Calu3 (cell line): ENCODE results near the gene PHIP. TPM values are rescaled to one million over a fixed set of nuclear protein-coding genes. Genes with fewer than 3 reads are reported as not detected.

Experiments used
- Bru-seq: library from RNA; stranded (reverse); fragments of 400-500 nt; gene quantifications from one replicate; lab custom pipeline; 2021; lab: Mats Ljungman, UMichigan
- BruChase-seq, 2 experiments: library from RNA; stranded (reverse); fragments of 400-500 nt; gene quantifications; one replicate each; lab custom pipeline; 2021; lab: Mats Ljungman, UMichigan
- BruUV-seq: library from RNA; stranded (reverse); fragments of 400-500 nt; replicated peaks from 2 replicates; lab custom pipeline; 2021; lab: Mats Ljungman, UMichigan
- CTCF ChIA-PET: fragments of 300-600 bp; sonication (Branson Sonifier 250); formaldehyde crosslinking; loops from one replicate; lab custom pipeline; 2022; ENCODE audit warnings: antibody characterized with exemption; lab: Charles Lee
- DNase-seq: peaks from one replicate; pipeline ENCODE4 v3.0.0; 2022
- H3K27ac Mint-ChIP-seq: one replicate; pipeline ENCODE4 v1.8.0; 2022; ENCODE audit warnings: mixed read lengths; ENCODE audit not compliant: unreplicated experiment
- H3K27me3 Mint-ChIP-seq: one replicate; pipeline ENCODE4 v1.8.0; 2022; ENCODE audit warnings: mixed read lengths; ENCODE audit not compliant: unreplicated experiment
- H3K36me3 Mint-ChIP-seq: one replicate; pipeline ENCODE4 v1.8.0; 2022; ENCODE audit warnings: mild to moderate bottlenecking, moderate library complexity, mixed read lengths; ENCODE audit not compliant: insufficient read depth, unreplicated experiment
- H3K4me1 Mint-ChIP-seq: one replicate; pipeline ENCODE4 v1.8.0; 2022; ENCODE audit warnings: mild to moderate bottlenecking, low read depth, mixed read lengths; ENCODE audit not compliant: unreplicated experiment
- H3K4me3 Mint-ChIP-seq: one replicate; pipeline ENCODE4 v1.8.0; 2022; ENCODE audit warnings: mild to moderate bottlenecking, low read depth, moderate library complexity, mixed read lengths; ENCODE audit not compliant: unreplicated experiment
- H3K9me3 Mint-ChIP-seq: one replicate; pipeline ENCODE4 v1.8.0; 2022; ENCODE audit warnings: low read depth, mixed read lengths; ENCODE audit not compliant: unreplicated experiment
- CTCF ChIP-seq: fragments of 200-600 bp; IDR thresholded peaks from one replicate; pipeline ENCODE4 v1.8.0; 2022; ENCODE audit warnings: antibody characterized with exemption; ENCODE audit not compliant: unreplicated experiment
- intact Hi-C: fragments of 100-400 bp; cut with micrococcal nuclease; formaldehyde crosslinking; loops from one replicate; pipeline ENCODE4 v1.10.0; 2022; ENCODE audit not compliant: unreplicated experiment
- long read RNA-seq: library from polyadenylated mRNA; stranded (forward); transcript quantifications from one replicate; pipeline ENCODE4 v2.0.0, GENCODE V29; 2022
- total RNA-seq: library from RNA; stranded (reverse); gene quantifications from 2 replicates; pipeline ENCODE4 v1.2.3, GENCODE V29; 2022

PHIP gene
- total RNA-seq (43.3 and 50.8 TPM in 2 replicates), Bru-seq, nascent RNA (percentile 96 among the genes with signal in this experiment), BruChase-seq, experiment 1, labeled RNA remaining after a 6-hour chase (percentile 90 among the genes with signal in this experiment), BruChase-seq, experiment 2, labeled RNA remaining after a 2-hour chase (percentile 92 among the genes with signal in this experiment)
- long read RNA-seq, full-length matches to known transcripts = 3 of 26 reads
- long read RNA-seq, partial matches to known transcripts = 17 of 26 reads
- long read RNA-seq, other reads (novel, unspliced or antisense) = 6 of 26 reads

GRCh38 chr6:79078075-79078969, at the start of gene PHIP:
Gene PHIP, minus strand, starts transcription at chr6:79078254. Its CDS starts 186 bp downstream, at chr6:79078068.
- no peaks in the 10 kb centered on the region for H3K4me1 Mint-ChIP-seq
- TSS peak; percentile 71 for BruUV-seq
- H3K27me3 Mint-ChIP-seq = no peaks in the 10 kb centered on the region
- H3K36me3 Mint-ChIP-seq = peaks cover 46% of the 10 kb centered on the region
- H3K27ac Mint-ChIP-seq = peak within 1 kb of the TSS; percentile 92
- intact Hi-C loops = loop anchor here (2.0 to 10.0 kb wide), 3 partner anchors 152 to 596 kb away; no protein-coding TSS in a partner anchor
- CTCF ChIA-PET = interaction anchor here (0.6 kb wide), 1 partner anchor 88 kb away, joined by 4 read pairs; no protein-coding TSS in a partner anchor
- peak; percentile 92 for DNase-seq
- no peak for TF ChIP-seq CTCF
- H3K4me3 Mint-ChIP-seq = peak within 1 kb of the TSS; percentile 92
- H3K9me3 Mint-ChIP-seq = no peaks in the 10 kb centered on the region

GRCh38 chr6:79127660-79128059, 49.6 kb upstream of the PHIP start:
- DNase-seq = peak; percentile 14
- H3K27ac Mint-ChIP-seq = no peak overlapping the region
- intact Hi-C loops = no loop called here
- no peaks in the 10 kb centered on the region for H3K27me3 Mint-ChIP-seq
- no peak overlapping the region for H3K4me3 Mint-ChIP-seq
- no peak for TF ChIP-seq CTCF
- no peaks in the 10 kb centered on the region for H3K9me3 Mint-ChIP-seq
- CTCF ChIA-PET = no interaction called here
- no TSS peak for BruUV-seq
- H3K4me1 Mint-ChIP-seq = no peaks in the 10 kb centered on the region
- no peaks in the 10 kb centered on the region for H3K36me3 Mint-ChIP-seq

- Mint-ChIP-seq H3K27ac (no peak overlapping the region), H3K36me3 (no peaks in the 10 kb centered on the region), H3K4me1 (peaks cover 21% of the 10 kb centered on the region), H3K27me3 (no peaks in the 10 kb centered on the region), H3K9me3 (no peaks in the 10 kb centered on the region), H3K4me3 (no peak overlapping the region)
- BruUV-seq = no TSS peak
- TF ChIP-seq CTCF = no peak
- CTCF ChIA-PET = no interaction called here
- no peak for DNase-seq
- intact Hi-C loops = no loop called here
These were observed 41.2 kb upstream of the PHIP start for GRCh38 chr6:79119217-79119616.

DNA sequence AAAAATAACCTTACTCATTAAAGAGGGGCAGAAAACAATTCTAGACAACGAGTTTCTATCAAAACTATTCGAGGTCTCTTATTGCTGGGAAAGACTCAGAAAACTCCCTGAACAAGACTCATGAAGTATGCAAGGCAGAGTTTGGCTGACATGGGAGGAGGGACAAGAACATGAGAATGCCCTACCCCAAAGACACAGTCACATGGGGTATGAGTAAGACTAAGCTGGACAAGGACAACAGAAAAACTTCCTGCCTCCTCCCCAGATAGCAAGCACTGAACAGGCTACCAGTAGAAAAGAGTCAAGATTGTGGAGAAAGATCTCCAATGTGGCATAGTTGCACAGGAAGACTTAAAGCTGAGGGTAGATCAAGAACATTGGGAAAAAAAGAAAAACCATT, 39.7 kb upstream of the PHIP start:
- H3K27ac Mint-ChIP-seq = no peak overlapping the region
- CTCF ChIA-PET = no interaction called here
- no TSS peak for BruUV-seq
- H3K4me3 Mint-ChIP-seq = no peak overlapping the region
- no peaks in the 10 kb centered on the region for H3K36me3 Mint-ChIP-seq
- TF ChIP-seq CTCF = no peak
- intact Hi-C loops = no loop called here
- DNase-seq = peak; percentile 3
- H3K4me1 Mint-ChIP-seq = peaks cover 21% of the 10 kb centered on the region
- H3K9me3 Mint-ChIP-seq = no peaks in the 10 kb centered on the region
- H3K27me3 Mint-ChIP-seq = no peaks in the 10 kb centered on the region
